RWPE1 (cell line): ENCODE measurements around the gene ASAP2.

ENCODE experiments used
- CTCF ChIA-PET: fragments of 350-600 bp; sonication (Branson Sonifier 250); formaldehyde crosslinking; extraction: SDS; loops from one replicate; lab custom pipeline; 2021; lab: Yijun Ruan, JAX
- POLR2A ChIA-PET: fragments of 400-600 bp; formaldehyde crosslinking; extraction: SDS; loops from one replicate; lab custom pipeline; 2020; ENCODE audit warnings: antibody characterized with exemption; ENCODE audit not compliant: low non-redundant PET; lab: Yijun Ruan, JAX
- DNase-seq: peaks from one replicate; pipeline ENCODE4 v3.0.0; 2012; ENCODE audit warnings: low spot score
- H3K27ac ChIP-seq: fragments of 450-650 bp; 2 replicates; pipeline ENCODE4 v1.5.1; 2017
- CTCF ChIP-seq: fragments of 450-650 bp; conservative IDR thresholded peaks from 2 replicates; pipeline ENCODE4 v1.5.1; 2017; ENCODE audit warnings: low read depth, mild to moderate bottlenecking

ASAP2 gene

GRCh38 chr2:9294764-9295163 is 88.2 kb downstream of the ASAP2 start:
- CTCF ChIA-PET, result interaction anchor here (1.0 kb wide), 1 partner anchor 154 kb away, joined by 8 read pairs; no protein-coding TSS in a partner anchor
- H3K27ac ChIP-seq, result peak overlapping the region; percentile 8; the same call in 1 of the 2 replicates
- POLR2A ChIA-PET, result no interaction called here
- no peak for DNase-seq
- no peak for TF ChIP-seq CTCF

GRCh38 chr2:9296559-9296958 is 89.9 kb downstream of the ASAP2 start:
- peak overlapping the region; percentile 35 for H3K27ac ChIP-seq
- ChIA-PET CTCF (no interaction called here), POLR2A (no interaction called here)
- DNase-seq, result no peak
- no peak for TF ChIP-seq CTCF

GRCh38 chr2:9297156-9297555 is 90.5 kb downstream of the ASAP2 start:
- H3K27ac ChIP-seq, result peak overlapping the region; percentile 35
- CTCF ChIA-PET, result no interaction called here
- no peak for DNase-seq
- TF ChIP-seq CTCF, result no peak
- POLR2A ChIA-PET, result no interaction called here

- ChIA-PET POLR2A (no interaction called here), CTCF (no interaction called here)
- no peak for TF ChIP-seq CTCF
- DNase-seq, result no peak
- peak overlapping the region; percentile 97 for H3K27ac ChIP-seq
Measured at GRCh38 chr2:9297807-9298206, 91.2 kb downstream of the ASAP2 start.

GRCh38 chr2:9298583-9298982 is 92.0 kb downstream of the ASAP2 start:
- no peak for DNase-seq
- ChIA-PET CTCF (no interaction called here), POLR2A (no interaction called here)
- TF ChIP-seq CTCF, result no peak
- peak overlapping the region; percentile 97 for H3K27ac ChIP-seq

GRCh38 chr2:9299161-9300100 is 92.8 kb downstream of the ASAP2 start:
- POLR2A ChIA-PET, result no interaction called here
- H3K27ac ChIP-seq, result peak overlapping the region; percentile 97
- no peak for DNase-seq
- CTCF ChIA-PET, result interaction anchor here (1.6 to 1.7 kb wide), 2 partner anchors 11 to 92 kb away, joined by 8 read pairs; partner anchors contain the start of gene ASAP2
- TF ChIP-seq CTCF, result no peak
